ENCODE data around the gene SH3TC1.

The SH3TC1 gene

GRCh38 chr4:8201321-8201781 is 2.3 kb downstream of the SH3TC1 start:
- DNase-seq, result no peak

- no peak for DNase-seq
Measured at GRCh38 chr4:8202108-8203051, 3.3 kb downstream of the SH3TC1 start.

- no peak for DNase-seq
Measured at GRCh38 chr4:8203052-8203401, 3.9 kb downstream of the SH3TC1 start.

GRCh38 chr4:8203817-8204216 is 4.7 kb downstream of the SH3TC1 start:
- no peak for DNase-seq

- no peak for DNase-seq
Measured at GRCh38 chr4:8204576-8205227, 5.6 kb downstream of the SH3TC1 start.

GRCh38 chr4:8205241-8205707 is 6.2 kb downstream of the SH3TC1 start:
- DNase-seq, result no peak

GRCh38 chr4:8205749-8206611 is 6.9 kb downstream of the SH3TC1 start:
- no peak for DNase-seq

GRCh38 chr4:8207314-8207713 is 8.2 kb downstream of the SH3TC1 start:
- DNase-seq, result no peak

- DNase-seq, result no peak
Measured at GRCh38 chr4:8208565-8208964, 9.5 kb downstream of the SH3TC1 start.

- DNase-seq, result no peak
Measured at GRCh38 chr4:8209181-8209874, 10.2 kb downstream of the SH3TC1 start.

GRCh38 chr4:8210010-8210409 is 10.9 kb downstream of the SH3TC1 start:
- no peak for DNase-seq

GRCh38 chr4:8210616-8211015 is 11.5 kb downstream of the SH3TC1 start:
- DNase-seq, result no peak

GRCh38 chr4:8211251-8211650 is 12.2 kb downstream of the SH3TC1 start:
- DNase-seq, result no peak

GRCh38 chr4:8211737-8212581 is 12.9 kb downstream of the SH3TC1 start:
- DNase-seq, result no peak

GRCh38 chr4:8212622-8213021 is 13.5 kb downstream of the SH3TC1 start:
- DNase-seq, result no peak

- no peak for DNase-seq
Measured at GRCh38 chr4:8213121-8213520, 14.0 kb downstream of the SH3TC1 start.

GRCh38 chr4:8214136-8214535 is 15.0 kb downstream of the SH3TC1 start:
- DNase-seq, result no peak

GRCh38 chr4:8215001-8215427 is 15.9 kb downstream of the SH3TC1 start:
- DNase-seq, result no peak

GRCh38 chr4:8215641-8216442 is 16.8 kb downstream of the SH3TC1 start:
- no peak for DNase-seq

- DNase-seq, result no peak
Measured at GRCh38 chr4:8216443-8217245, 17.6 kb downstream of the SH3TC1 start.

Data from NCI-H1930 (cell line).